ENCODE results near the gene KLF15.

KLF15 gene

DNA sequence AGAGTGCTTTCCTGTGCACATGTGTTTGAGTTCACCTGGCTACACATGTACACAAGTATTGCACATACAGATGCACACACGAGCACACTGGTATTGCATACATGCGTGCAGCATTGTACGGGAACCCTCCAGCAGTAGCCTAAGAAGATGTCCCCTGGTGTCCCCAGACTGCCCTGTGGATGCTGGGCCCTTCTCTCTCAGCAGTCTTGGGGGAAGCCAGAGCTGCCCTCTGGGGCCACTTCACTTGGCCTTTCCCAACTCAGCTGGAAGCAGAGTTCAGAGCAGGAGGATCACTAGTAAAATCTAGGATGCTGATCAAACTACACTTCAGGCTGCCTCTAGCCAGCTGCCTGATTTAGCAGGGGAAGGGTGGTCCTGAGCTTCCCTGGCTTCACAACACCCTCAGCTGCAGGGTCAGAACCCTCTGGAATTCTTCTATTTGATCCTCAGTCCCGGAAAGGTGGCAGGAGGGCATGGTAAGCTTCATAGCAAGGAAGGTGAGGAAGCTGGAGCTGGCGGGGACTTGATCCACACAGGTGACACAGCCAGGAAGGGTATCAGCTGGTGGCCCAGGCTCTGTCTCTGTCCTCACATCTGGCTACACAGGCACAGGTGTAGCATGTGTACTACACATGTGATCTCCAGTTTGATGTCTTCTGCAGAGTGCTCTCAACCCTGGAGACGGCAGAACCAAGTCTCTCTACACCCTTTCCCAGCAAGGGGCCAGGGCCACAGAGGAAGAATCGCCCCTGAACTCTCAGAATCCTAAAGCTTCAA is 36.5 kb downstream of the KLF15 start:
- DNase-seq (ENCODE audit: low read depth): no peak

DNA sequence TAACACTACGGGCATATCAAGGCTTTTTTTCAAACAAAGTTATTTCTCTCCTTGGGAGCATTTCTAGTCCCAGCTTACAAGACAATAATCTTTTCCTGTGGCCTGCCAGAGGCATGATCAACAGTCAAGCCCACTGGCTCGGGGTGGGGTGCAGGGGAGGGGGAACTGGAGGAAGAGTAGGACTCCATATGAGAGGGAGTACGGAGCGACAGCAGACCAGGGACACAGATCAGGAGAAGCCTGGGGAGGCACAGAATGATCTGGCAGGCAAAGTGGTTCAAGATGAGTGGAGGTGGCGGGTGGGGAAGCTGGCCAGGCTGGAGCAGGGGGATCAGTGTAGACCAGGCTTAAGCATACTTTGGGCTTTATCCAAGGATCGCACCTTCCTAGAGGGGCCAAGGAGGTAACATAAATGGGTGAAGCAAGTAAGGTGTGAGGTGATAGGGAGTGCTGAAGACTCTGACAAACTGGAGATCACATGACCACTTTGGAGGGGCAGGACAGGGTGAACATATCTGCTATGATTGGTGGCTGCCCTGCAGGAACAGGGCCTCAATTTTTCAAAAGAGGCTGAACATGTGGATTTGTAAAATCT is 37.4 kb downstream of the KLF15 start:
- DNase-seq (ENCODE audit: low read depth): no peak

DNA sequence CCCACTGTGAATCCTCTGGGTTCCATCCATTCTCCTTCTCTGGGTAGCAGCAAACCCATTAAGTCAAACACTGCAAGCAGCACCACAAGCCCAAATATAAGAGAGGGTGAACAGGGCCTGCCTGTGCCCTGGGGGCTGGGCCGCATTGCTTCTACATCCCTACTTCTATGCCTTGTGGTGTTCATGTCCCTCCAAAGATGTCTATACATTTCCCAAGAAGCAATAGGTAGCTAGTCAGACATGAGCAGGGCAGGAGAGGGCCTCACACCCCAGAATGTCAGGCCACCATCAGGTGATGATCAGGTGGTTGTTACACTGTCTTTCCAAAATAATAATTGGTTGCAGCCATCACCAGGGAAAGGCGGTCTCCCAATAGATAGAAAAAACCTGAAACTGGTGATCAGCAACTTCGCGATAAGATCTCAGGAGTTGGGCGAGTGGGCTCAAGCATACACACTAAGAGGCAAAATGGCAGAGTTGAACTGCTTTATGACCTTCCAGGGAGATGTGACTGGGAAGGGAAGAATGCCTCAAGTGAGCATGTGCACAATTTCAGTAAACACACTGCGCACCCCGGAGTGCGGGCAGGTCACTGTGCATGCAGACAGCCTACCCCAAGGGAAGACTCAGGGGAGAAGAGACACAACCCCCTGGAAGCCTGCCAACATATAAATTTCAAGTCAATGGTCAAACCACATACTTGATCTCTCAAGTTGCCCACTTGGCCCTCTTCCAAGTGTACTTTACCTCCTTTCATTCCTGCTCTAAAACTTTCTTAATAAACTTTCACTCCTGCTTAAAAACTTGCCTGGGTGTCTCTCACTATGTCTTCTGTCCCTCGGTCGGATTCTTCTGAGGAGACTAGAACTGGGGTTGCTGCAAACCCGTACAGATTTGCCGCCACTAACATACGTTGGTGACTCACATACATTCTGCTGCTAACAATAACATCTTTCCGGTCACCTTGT is 39.9 kb downstream of the KLF15 start:
- DNase-seq (ENCODE audit: low read depth): no peak

DNA sequence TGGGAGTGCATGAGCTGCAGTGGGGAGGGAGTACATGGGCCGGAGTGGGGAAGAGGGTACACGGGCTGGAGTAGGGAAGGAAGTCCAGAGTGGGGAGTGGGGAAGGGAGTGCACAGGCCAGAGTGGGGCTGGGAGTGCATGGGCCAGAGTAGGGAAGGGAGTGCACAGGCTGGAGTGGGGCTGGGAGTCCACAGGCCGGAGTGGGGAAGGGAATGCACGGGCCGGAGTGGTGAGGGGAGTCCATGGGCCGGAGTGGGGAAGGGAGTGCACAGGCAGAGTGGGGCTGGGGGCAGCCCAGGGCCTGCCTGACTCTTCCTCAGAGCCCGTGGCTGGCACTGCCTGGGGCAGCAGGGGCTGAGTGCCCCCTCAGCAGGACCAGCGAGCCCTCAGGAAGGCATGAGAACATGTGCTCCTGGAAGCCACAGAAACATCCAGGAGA is 40.7 kb downstream of the KLF15 start:
- DNase-seq (ENCODE audit: low read depth): no peak

DNA sequence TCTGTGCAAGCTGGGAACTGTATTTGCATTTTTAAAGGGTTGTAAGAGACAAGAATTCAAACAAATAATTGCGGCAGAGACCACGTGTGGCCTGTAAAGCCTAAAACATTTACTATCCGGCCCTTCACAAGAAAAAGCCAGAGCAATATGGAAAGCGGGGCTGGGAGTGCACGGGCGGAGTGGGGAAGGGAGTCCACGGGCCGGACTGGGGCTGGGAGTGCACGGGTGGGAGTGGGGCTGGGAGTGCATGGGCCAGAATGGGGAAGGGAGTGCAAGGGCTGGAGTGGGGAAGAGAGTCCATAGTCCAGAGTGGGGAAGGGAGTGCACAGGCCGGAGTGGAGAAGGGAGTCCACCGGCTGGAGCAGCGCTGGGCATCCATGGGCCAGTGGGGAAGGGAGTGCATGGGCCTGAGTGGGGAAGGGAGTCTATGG is 41.2 kb downstream of the KLF15 start:
- no peak for DNase-seq (ENCODE audit: low read depth)

DNA sequence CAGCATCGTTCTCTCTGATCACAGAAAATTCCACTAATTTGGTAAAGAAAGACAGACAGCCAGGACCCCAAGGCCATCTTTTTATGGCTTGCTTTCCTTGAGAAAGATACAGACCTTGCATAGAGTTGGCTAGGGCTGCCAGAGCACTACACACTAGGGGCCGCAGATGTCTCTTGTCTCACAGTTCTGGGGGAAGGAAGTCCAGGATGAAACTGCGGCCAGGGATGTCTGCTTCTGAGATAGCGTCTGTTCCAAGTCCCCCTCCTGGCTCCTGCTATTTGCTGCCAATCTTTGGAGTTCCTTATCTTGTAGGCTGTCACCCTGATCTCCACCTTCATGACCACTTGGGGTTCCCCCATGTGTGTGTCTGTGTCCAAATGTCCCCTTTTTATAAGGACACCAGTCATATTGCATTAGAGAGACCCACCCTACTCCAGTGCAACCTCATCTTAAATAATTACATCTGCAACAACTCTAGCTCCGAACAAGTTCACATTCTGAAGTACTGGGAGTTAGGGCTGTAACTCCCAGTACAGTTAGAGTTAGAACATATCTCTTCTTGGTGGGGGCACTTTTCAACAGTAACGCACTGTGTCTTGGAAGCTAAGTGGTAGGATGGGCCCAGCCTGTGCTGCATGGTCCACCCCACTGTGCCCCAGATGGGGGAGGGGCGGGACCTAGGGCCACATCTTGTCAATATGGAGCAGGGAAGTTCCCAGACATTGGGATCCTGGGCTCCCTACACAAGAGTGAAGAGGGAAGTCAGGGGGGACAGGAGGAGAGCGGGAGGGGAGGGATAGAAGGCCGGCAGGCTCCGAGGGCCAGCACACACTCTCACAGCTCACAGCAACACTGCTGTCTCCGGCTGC is 42.2 kb downstream of the KLF15 start:
- DNase-seq (ENCODE audit: low read depth): no peak

DNA sequence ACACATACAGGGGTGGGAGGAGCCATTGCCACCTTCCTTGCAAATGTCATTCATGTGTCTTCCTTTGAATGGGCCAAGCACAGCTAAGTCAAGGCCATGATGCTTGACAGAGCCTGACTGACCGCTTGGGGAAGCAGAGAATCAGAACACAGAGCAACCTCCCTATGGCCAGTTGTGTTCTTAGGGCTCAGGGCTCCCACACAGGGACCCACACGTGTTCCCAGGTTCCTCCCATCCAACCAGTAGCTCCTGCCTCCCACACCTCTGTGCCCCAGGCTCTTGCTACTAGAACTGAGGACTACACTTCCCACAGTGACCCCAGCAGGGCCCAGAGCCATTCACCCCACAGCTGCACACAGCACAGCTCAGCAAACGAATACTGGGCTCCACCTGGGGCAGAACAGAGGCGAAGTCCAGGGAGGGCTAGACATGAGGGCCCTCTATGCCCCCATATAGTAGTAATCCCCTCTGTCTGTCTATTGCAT is 42.9 kb downstream of the KLF15 start:
- DNase-seq (ENCODE audit: low read depth): no peak

DNA sequence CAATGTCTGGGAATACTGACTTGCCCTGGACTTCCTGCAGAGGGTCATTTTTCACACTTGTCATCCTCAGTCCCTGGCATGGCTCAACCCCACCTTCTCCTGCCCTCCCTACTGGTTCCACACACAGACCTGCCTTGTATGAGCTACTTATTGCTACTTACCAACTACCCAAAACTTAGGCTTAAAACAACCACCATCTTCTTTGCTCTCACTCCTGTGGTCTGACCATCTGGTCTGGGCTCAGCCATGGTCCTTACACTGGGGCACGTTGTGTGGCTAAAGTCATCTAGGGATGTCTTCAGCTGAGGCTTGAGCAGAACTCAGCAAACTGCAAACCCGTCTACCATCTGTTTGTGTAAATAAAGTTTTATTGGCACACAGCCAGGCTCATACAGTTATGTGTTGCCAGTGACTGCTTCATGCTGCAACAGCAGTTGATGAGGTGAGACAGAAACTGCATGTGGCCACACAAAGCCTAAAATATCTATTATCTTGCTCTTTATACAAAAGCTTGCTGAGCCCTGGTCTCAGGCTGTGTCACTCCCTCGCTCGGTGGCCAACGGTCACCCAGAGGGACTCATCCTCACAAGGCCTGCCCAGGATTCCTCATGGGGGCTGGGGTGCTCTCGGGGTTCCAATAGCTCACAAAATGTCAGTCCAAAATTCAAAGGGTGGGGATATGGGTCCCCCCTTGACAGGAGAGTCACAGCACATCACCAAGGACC is 43.5 kb downstream of the KLF15 start:
- DNase-seq (ENCODE audit: low read depth): no peak

DNA sequence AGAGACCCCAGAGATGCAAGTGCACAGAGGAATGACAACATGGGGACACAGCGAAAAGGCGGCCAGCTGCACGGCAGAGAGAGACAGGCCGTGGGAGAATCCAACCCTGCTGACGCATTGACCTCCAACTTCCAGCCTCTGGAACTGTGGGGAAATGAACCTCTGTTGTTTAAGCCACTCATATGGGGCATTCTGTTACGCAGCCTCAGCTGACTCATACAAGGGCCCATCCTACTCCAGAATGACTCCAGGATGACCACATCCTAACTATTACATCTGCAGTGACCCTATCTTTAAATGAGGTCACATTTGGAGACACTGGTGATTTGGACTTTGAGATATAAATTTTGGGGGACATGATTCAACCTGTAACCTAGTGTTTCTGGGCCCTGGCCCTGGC is 44.0 kb downstream of the KLF15 start:
- DNase-seq (ENCODE audit: low read depth): no peak

DNA sequence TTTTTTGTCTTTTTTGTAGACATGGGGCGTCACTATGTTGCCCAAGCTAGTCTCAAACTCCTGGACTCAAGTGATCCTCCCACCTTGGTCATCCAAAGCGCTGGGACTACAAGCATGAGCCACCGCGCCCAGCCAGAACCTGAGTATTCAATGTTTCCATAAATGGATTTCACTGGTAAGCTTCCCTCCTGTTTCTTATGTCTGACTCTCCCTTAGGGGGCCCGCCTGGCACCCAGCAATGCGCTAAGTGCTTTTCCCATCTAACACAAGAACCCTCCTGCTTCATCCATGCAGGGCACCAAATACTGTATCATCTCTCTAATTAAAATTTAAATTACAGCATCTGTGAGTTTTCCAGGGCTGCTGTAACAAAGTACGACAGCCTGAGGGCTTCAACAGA is 44.9 kb downstream of the KLF15 start:
- no peak for DNase-seq (ENCODE audit: low read depth)

DNA sequence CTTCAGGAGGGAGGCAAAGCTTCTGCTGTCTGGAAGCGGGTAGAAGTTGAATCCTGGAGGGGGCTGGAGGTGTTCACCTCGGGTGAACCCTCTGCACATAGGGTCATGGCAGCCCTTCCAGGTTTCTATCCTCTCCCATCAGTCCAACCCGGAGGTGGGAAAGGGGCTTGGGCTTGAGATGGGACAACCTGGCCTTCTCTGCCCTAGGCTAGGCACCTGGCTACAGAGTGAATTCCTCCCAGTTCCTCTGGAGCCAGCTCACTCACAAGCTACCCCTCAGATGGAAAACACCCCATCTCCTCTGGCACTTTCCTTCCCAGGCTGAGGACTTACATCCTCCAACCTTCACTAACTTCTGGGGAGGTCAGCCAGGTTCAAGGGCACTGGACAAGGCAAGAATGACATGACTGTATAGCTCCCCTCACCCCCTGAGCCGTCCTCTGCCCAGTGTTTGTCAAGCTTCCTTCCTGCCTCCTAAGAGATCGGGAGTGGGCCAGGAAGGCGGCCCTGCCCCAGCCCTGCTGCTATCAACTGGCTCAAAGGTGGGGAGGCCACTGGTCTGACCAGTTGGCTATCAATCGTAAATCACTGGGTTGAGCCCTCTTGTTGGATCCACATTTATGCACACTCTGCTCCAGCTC is 45.8 kb downstream of the KLF15 start:
- DNase-seq (ENCODE audit: low read depth): no peak

DNA sequence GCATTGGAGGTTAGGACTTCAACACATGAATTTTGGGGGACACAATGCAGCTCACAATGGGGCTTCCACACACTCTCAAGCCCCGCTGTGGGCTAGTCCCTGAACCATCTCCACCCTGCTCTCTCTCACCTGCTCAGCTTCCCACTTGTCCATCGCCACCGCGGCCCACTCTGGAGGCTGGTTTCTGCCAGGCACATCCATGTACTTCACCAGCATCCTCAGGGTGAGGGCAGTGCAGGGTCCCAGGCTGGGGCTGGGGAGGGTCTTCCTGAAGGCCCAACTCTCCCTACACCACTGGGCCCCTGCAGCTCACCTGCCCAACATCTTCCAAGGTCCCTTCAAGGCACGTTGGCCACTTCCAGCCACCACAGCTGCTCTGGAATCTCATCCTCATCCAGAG is 46.4 kb downstream of the KLF15 start:
- DNase-seq (ENCODE audit: low read depth): no peak

DNA sequence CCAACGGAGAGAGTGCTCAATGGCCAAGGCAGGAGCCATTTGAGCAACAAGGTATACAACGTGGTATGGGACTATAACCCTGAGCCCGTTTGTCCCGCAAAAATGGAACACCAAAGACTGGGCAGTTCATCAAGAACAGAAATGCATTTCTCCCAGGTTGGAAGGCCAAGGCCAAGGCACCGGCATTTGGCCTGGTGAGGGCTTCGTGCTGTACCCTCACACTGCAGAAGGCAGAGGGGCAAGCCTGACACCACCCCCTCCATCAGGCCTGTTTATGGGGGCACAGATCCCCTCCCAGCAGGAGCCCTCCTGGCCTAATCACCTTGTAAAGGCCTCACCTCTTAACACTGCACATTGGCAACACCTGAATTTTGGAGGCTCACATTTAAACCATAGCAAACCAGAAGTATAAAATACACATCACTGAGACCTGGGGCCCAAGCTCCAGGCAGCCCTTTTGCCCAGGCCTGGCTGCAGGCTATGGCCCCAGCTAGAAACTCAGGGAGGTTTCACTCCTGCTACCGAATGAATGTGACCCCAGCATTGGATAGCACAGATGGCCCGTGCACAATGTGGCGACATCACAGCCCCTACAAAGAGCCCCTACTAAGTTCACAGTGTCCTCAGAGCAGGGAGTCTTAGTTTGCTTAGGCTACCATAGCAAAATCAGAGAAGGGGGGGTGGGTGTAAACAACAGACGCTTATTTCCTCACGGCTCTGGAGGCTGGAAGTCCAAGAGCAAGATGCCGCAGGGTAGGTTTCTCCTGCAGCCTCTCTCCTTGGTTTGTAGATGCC is 47.1 kb downstream of the KLF15 start:
- no peak for DNase-seq (ENCODE audit: low read depth)

DNA sequence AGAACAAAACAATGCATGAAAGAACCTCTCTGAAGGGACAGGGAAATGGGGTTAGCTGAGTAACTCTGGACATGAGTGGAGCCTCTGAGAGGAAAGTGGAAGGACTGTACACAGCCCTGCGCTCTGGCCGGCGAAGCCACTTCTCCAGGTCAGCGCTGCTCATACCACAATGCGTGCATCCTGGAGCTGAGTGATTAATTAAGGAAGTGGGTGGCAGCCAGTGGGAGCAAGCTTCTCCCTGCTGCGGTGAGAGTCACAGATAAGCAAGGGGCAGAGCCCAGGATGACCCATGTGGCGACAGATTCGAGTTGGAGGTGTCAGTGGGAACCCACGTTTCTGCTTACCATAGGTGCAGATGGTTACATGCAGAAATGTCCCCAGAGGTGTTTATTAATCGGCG is 48.0 kb downstream of the KLF15 start:
- no peak for DNase-seq (ENCODE audit: low read depth)

DNA sequence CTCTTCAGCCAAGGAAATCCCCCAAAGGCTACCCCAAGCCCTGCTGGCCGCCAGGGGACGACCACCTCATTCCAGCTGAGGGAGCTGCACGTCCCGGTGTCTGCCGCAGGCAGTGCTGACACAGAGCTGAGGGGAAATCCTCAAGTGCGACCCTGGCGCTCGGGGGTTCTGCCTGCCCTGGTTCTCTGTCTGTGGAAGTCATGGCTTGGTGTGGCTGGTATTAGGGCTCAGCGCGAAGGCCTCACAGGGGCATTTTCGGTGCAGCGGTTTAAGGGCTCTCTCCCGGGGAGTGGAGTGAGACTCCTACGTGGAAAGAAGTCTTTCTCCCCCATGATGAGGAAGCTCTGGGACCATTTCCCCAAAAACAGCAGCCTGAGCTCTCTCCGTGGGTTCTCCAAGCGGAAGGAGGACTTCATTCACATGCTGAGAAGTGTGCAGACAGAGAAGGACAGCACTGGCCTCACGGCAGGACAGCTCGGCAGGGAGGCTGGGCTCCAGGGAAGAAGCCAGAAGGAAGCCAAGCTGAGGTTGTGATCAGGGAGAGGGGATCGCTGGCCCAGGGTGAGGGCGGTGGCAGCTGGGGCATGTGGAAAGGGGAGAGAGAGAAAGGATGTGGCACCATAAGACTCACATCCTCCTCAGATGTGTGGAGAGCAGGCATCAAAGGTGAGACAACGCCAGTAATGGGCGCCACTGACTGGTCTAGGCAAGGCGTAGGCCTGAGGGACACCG is 48.6 kb downstream of the KLF15 start:
- no peak for DNase-seq (ENCODE audit: low read depth)

DNA sequence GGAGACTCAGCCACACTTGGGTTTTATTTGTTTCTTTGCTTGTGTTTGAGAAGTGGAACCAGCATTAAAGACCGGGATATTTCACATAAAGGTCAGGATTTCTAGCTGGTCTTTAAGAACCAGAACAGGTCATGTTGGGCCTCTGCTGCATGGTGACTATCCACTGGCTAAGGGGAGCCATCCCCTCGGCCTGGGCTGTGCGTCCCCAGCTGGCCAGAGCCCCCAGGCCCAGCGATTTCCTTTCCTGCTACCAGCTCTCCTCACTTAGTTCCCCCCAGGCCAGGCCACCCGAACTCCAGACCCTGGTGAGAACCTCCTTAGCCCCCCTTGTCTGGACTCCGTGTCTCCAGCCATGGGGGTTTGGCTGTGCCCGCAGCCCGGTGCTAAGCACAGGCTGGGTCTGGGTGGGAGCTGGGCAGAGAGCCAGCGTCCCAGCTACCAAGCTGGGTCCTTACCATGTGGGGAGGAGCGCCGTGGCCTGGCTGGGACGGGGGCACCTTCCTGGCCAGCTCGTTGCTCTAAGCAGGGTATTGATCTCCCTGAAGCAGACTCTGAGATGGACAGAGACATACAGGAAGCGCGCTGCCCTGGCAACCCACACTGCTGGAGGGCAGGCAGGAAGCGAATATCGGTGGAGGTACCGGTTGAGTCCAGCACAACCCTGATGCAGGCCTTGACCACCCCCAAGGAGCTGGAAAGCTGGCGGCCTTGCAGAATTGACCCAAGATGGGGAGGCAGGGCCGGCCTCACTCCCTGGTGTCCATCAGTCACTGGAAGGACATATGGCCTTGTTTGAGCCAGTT is 49.4 kb downstream of the KLF15 start:
- DNase-seq (ENCODE audit: low read depth): no peak

DNA sequence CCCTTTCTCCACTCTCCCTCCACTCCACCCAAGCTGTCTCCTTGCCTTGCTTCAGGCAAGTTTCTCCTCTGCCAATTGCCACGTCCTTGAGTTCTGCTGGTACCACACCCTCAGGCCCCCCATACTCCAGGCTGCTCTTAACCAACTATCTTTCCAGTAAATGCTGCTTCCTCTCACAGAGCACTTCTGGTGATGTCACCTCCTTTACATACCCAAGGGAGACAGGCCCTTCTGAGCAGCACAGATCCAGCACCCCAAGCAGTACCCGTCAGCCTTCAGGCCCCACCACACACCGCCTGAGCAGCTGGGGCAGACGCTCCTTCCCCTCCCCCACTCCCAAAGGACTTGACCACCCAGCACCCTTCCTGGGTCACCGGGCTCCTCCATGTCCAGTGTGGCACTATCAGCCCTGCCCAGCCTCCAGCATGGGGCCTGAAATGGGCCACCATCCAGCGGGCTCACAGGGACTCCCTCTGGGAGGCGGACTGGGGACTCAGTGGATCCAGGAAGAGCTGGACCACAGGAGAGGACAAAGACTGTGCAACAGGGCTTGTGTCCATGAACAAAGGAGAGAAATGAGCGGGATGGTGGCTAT is 50.2 kb downstream of the KLF15 start:
- DNase-seq (ENCODE audit: low read depth): no peak

DNA sequence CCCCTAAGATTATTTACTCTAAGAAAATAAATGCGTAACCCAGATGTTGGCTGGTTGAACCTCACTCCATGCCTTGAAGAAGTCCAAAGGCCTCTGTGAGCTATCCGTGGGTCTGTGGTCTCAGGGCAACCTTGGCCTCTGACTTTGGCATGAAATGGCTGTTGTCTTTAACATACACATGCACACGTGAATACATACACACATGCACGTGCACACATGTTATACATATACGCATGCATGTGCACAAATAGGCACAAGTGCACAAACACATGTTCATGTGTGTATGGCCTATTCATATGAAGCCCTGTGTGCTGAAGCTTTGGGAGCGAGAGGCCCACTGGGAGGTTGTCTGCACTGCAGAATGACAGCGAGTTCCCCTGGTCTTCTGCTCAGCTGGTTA is 50.8 kb downstream of the KLF15 start:
- DNase-seq (ENCODE audit: low read depth): no peak
